B cell (primary cell): ENCODE data around the gene TMEM185A.

Experiments
- EZH2 ChIP-seq: IDR thresholded peaks from 2 replicates; pipeline ENCODE4 v1.6.1; 2012; ENCODE audit warnings: borderline replicate concordance, low read depth, mild to moderate bottlenecking, moderate library complexity, low read length; ENCODE audit not compliant: insufficient read depth, poor library complexity, severe bottlenecking
- TF ChIP-seq, protein P1 (sequence below): fragments of 200-600 bp; IDR thresholded peaks from one replicate; pipeline ENCODE4 v1.8.0; 2022; ENCODE audit warnings: antibody characterized with exemption, mild to moderate bottlenecking

DNA sequence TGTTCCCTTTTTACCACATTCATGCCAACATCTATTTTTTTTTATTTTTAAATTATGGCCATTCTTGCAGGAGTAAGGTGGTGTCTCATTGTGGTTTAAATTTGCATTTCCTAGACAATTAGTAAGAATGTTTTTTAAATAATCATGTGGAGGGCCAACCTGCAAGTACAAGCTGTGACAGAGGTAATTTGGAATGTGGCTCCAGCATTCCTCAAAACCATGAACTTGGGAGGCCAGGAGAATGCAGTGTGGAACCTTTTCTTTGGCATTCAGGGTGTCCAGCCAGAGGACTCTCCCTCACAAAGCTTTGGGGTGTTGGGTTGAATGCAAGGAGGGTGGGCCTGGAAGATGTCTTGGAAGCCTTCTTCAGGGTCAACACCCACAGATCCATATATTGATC, 7.3 kb upstream of the TMEM185A start:
- TF ChIP-seq, protein P1, sequence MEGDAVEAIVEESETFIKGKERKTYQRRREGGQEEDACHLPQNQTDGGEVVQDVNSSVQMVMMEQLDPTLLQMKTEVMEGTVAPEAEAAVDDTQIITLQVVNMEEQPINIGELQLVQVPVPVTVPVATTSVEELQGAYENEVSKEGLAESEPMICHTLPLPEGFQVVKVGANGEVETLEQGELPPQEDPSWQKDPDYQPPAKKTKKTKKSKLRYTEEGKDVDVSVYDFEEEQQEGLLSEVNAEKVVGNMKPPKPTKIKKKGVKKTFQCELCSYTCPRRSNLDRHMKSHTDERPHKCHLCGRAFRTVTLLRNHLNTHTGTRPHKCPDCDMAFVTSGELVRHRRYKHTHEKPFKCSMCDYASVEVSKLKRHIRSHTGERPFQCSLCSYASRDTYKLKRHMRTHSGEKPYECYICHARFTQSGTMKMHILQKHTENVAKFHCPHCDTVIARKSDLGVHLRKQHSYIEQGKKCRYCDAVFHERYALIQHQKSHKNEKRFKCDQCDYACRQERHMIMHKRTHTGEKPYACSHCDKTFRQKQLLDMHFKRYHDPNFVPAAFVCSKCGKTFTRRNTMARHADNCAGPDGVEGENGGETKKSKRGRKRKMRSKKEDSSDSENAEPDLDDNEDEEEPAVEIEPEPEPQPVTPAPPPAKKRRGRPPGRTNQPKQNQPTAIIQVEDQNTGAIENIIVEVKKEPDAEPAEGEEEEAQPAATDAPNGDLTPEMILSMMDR = no peak
- TF ChIP-seq EZH2 = no peak
